B cell (primary cell): ENCODE data around the gene PUS7.

ENCODE experiments used
- EZH2 ChIP-seq: IDR thresholded peaks from 2 replicates; pipeline ENCODE4 v1.6.1; 2012; ENCODE audit warnings: borderline replicate concordance, low read depth, mild to moderate bottlenecking, moderate library complexity, low read length; ENCODE audit not compliant: insufficient read depth, poor library complexity, severe bottlenecking
- TF ChIP-seq, protein P1 (sequence below): fragments of 200-600 bp; IDR thresholded peaks from one replicate; pipeline ENCODE4 v1.8.0; 2022; ENCODE audit warnings: antibody characterized with exemption, mild to moderate bottlenecking

DNA sequence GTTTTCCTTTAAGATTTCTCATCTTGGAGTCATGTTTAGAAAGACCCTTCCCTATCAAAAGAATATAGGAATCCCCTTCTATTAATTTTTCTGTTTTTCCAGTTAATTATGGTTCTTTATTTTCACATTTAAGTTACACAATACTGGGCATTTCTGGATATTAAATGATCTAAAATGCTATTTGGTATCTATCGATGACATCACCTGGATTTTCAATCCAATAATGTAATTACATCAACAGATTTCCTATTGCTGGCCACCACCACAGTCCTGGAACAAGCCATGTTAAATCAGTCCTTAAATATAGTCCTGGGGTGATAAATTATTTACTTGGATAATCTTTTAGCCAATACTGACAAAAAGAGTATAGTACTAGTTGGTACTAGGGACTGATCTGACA lies 48.0 kb downstream of the PUS7 start:
- TF ChIP-seq, protein P1, sequence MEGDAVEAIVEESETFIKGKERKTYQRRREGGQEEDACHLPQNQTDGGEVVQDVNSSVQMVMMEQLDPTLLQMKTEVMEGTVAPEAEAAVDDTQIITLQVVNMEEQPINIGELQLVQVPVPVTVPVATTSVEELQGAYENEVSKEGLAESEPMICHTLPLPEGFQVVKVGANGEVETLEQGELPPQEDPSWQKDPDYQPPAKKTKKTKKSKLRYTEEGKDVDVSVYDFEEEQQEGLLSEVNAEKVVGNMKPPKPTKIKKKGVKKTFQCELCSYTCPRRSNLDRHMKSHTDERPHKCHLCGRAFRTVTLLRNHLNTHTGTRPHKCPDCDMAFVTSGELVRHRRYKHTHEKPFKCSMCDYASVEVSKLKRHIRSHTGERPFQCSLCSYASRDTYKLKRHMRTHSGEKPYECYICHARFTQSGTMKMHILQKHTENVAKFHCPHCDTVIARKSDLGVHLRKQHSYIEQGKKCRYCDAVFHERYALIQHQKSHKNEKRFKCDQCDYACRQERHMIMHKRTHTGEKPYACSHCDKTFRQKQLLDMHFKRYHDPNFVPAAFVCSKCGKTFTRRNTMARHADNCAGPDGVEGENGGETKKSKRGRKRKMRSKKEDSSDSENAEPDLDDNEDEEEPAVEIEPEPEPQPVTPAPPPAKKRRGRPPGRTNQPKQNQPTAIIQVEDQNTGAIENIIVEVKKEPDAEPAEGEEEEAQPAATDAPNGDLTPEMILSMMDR: no peak
- TF ChIP-seq EZH2: no peak
